IPS-NIHi7 (cell line): ENCODE measurements around the gene C4orf50.

Experiments
- DNase-seq: peaks from one replicate; pipeline ENCODE4 v3.0.0; 2012; ENCODE audit warnings: mixed read lengths; ENCODE audit errors: extremely low spot score

The C4orf50 gene

GRCh38 chr4:6018331-6018730, at the start of gene C4orf50:
TSS of gene C4orf50 (minus strand) at chr4:6018431.
- DNase-seq = no peak

DNA sequence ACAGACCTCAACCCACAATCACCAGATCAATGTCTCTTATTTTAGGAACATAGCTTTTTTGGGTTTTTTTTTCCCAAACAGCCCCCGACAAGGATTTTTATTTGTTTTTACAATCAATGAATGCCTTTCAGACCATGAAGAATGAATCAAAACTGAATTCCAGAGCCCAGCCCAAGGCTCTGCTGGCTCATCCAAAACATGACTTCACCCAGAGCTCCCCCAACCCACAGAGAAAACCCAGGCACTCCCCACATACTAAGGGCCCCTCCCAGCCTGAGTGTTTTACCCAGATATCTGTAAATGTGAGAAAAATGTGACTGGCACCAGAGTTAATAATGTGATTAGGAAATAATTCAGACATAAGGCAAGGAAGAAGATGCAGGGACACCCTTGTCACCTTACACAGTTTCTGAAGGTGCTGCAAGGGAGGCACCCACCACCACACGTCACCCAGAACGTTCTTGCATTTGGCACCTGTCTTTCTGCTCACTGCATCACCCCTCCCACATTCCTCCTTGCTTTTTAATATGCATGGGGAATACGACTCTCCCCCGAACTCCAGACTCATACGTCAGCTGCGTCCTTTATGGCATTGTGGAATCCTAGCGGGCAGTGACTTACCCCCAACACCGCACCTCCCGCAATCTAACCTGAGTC, 47.8 kb upstream of the C4orf50 start:
- DNase-seq = no peak

- no peak for DNase-seq
These were observed 46.9 kb upstream of the C4orf50 start for GRCh38 chr4:6065166-6065565.

GRCh38 chr4:6064383-6064782, 46.2 kb upstream of the C4orf50 start:
- DNase-seq = no peak

- no peak for DNase-seq
These were observed 45.5 kb upstream of the C4orf50 start for GRCh38 chr4:6063684-6064083.

- DNase-seq = no peak
These were observed 43.9 kb upstream of the C4orf50 start for GRCh38 chr4:6062133-6062532.

GRCh38 chr4:6059375-6059805, 41.2 kb upstream of the C4orf50 start:
- DNase-seq = no peak

DNA sequence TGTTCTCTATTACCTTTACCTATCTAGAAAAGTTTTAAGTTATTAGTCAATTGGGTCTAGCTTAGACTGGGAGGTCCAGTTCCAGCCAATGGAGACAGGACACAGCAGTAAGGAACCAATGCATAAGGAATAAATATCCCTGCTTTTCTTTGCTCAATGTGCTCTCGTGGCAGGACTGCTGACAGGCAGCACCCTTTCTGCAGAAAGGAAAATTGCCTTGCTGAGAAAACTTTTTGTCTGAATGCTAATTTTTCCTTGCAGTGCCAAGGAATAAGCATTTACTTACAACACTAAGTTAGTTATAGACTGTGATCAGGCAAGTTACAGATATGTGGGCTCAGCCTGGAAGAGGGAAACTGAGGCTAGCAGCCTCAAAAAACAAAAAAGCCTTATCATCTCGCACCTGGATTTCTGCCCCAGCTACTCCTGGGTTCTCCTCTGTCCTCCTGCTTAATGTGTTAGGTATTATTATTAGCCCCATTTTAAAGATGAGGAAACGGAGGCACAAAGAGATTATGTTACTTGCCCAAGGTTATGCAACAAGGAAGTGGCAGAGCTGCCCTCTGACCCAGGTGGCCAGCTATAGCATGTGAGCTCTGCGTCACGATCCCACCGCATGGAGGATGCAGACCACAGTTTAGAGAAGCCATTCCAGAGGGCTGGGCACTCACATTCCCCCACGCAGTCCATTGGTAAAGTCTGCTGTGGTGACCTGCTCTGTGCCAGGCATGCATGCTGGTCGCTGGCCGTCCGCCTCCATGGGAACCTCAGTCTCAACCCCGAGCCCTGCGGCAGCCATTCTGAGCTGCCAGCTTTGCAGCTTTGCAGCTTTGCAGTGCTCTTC, 40.5 kb upstream of the C4orf50 start:
- DNase-seq = no peak

DNA sequence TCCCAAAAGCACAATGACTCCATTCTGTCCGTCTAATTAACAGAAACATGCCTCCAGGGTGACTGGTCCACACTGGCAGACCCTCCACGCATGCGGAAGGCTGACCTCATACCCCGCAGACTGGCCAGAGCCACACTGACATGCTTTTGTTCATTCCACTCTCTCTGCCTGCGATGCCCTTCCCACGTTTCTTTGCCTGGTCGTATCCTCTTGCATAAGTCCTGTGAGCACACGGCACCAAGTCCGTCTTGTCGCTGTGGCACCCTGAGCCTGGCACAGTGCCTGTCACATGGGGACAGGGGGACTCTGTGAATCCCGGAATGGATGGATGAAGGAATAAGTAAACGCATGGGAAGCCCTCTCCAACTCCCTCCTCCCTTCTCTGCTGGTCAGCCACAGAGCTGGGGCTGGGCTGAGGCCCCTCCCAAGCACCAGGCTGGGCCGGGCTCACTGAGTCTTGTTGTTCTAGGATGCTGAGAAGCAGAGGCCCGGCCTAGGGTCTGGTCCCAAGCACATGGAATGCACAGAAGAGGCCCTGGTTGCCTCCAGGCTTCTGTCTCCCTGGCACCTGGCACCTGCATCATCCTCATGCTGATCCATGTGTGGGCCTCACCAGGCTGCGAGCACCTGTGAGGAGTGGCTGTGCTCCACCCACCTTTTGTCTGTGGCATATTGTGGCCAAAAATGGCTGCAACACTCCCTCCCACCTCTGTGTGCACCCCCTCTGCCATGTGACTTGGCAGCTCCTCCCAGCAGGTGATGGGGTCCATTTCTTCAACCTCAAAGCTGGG, 38.9 kb upstream of the C4orf50 start:
- DNase-seq = no peak

DNA sequence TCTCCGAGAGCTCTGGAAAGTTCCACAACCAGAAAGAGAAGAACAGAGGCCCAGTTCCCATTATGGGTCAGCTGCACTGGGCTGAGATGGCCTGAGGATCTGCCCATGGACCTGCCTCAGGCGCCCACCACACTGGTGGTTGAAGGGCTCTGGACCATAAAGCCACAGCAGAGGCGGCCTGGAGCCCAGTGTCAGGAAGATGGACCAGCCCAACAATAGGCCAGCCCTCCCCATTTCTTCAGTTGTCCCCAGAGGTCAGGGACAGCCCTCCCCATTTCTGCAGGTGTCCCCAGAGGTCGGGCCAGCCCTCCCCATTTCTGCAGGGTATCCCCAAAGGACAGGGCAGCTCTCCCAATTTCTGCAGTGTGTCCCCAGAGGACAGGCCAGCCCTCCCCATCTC, 37.2 kb upstream of the C4orf50 start:
- no peak for DNase-seq

- DNase-seq = no peak
These were observed 36.8 kb upstream of the C4orf50 start for GRCh38 chr4:6055030-6055429.

GRCh38 chr4:6054162-6054922, 36.1 kb upstream of the C4orf50 start:
- DNase-seq = no peak

DNA sequence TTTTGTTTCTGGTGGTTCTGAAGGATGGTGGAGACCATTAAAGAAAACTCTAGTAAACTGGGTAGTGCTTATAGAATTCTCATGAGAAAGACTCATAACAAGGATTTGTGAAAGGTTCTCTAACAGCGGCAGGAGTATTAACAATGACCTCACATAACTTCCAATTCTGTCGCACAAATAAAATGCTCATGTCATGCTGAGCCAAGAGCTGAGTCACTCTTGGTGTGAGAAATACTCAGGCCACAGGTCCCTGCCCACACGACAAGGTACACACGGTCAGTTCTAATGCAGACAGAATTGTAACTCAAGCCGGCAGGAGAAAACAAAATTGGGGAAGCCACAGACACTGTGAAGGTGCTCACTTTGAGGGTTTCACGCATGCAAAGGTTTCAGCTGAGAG, 34.4 kb upstream of the C4orf50 start:
- no peak for DNase-seq

- no peak for DNase-seq
These were observed 32.3 kb upstream of the C4orf50 start for GRCh38 chr4:6050551-6050950.

DNA sequence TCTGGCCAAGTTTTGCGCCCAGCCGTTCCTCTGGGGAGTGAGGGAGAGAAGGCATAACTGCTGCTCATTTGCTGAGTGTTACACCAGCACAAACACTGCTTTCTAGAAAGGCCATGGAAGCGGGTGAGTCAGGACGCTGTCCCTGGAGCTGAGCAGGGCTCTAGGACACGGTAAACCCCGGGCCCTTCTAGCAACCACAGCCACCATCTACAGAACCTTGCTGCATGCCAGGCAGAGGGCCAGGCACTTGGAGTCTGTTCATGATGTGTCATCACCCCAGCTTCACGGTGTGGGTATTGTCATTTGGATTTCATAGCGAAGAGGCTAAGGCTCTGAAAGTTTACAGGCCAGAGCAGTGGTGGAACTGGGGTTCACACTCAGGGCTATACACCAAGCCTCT, 31.8 kb upstream of the C4orf50 start:
- no peak for DNase-seq

DNA sequence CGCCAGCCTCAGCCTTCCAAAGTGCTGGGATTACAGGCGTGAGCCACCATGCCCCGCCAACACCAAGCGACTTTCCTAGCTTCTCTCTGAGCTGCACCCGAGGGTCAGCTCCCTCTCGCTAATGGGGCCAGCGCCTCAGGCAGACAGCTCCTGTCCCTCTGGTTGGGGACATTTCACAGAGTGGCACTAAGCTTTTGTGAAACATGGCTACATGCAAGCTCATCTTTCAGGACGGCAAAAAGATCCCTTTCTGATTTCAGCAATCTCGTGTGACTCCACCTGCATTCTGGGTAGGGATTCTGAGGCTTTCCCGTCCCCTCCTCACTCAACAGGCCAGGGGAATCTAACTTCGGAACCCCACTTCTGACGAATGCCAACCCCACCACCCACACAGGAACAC, 31.0 kb upstream of the C4orf50 start:
- no peak for DNase-seq

DNA sequence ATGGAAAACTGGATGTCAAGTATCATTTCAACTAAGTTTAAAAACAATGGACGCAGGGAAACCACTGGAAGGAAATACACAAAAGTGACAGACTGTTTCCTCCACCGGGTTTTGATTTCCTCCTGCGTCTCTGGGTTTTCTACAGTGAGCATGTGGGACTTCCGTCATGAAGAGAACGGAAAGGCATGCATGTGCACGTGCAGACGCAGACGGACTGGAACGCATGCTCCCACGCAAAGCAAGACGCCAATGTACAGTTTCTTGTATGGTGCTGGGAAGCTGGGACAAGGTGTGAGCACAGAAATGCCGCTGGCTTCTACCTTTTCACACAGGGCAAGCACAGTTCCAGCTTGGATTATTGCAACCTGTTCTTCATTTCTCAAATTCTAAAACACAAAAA, 30.3 kb upstream of the C4orf50 start:
- DNase-seq = no peak

- DNase-seq = peak; percentile 51
These were observed 29.0 kb upstream of the C4orf50 start for GRCh38 chr4:6047130-6047673.

DNA sequence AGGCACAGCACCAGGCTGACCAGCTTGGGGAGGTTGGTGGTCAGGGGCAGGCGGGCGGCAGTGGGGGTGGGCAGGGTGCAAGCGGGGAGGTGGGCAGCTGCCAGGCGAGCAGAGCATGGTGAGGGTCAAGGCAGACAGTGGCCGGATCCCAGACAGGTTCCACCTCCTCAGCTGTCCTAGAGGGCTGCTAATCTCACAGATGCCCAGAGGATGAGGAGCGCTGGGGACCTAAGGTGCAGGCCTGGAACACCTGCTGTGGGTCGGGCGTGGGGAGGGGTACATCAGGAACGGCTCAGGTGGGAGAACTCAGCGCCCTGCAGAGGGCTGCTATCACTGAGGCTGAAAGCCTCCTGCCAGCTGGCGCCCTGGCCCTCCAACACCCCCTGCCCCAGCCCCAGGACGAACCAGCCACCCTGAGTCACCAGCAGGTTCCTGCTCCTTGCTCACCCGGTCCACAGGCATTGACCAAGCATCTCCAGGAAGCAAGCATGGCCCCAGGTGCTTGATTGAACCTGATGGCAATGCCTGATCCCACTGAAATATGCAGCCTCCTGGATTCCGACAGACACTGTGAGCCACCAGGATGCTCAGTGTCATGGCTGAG, 28.4 kb upstream of the C4orf50 start:
- no peak for DNase-seq

GRCh38 chr4:6044805-6045204, 26.6 kb upstream of the C4orf50 start:
- peak; percentile 81 for DNase-seq

DNA sequence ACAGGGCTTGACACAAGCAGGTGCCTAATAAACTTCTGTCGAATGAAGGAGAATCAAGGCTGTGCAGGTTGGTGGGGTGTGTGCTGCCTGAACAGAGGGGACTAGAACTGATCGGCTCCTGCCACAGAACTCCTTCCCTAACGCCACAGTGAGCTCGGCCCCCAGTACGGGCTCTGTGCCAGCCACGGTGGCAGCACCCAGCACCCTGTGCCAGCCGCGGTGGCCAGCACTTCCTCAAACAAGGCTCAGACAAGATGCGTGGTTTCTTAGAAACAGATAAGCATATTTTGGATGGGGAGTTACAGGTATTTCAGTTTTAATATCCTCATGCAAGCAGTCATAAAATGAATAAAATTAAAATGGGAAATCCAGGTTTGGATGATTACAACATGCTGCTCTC, 26.0 kb upstream of the C4orf50 start:
- no peak for DNase-seq
